SK-N-MC (cell line): Measurements from ENCODE around the gene CARS1.

Experiments
- EZH2 ChIP-seq: fragments of 200-600 bp; sonication (generic); IDR thresholded peaks from one replicate; pipeline ENCODE4 v1.6.1; 2017; ENCODE audit warnings: antibody characterized with exemption
- FOXP2 ChIP-seq: optimal IDR thresholded peaks from 2 replicates; pipeline ENCODE3; 2011; ENCODE audit warnings: mild to moderate bottlenecking, moderate library complexity; ENCODE audit not compliant: insufficient read depth; ENCODE audit errors: extremely low read length, control extremely low read depth
- POLR2AphosphoS5 ChIP-seq: IDR thresholded peaks from 2 replicates; pipeline ENCODE4 v1.6.1; 2012; ENCODE audit warnings: mild to moderate bottlenecking, low read depth, low read length, borderline replicate concordance

- TF ChIP-seq EZH2 (no peak), POLR2AphosphoS5 (no peak), FOXP2 (no peak)
Measured at GRCh38 chr11:3058753-3059664, 1.8 kb upstream of the CARS1 start.
